ENCODE measurements around the gene TP73.

Gene TP73

GRCh38 chr1:3685222-3685621 lies 32.9 kb downstream of the TP73 start:
- Histone ChIP-seq H3K9me2 (replicated peaks; ENCODE audit: control insufficient read depth, low read length) (no peaks in the 10 kb centered on the region), H3K4me2 (ENCODE audit: low read length) (no peak overlapping the region), H3K27me3 (ENCODE audit: control insufficient read depth, low read length) (no peaks in the 10 kb centered on the region), H3K27ac (ENCODE audit: low read depth, low read length) (no peak overlapping the region), H3F3A (ENCODE audit: control insufficient read depth, insufficient read depth) (no peaks in the 10 kb centered on the region), H3K9me3 (ENCODE audit: control insufficient read depth, insufficient read depth, low read length) (no peaks in the 10 kb centered on the region), H3K79me2 (ENCODE audit: control insufficient read depth, low read length) (peaks cover under 1% of the 10 kb centered on the region; the same call in 1 of the 2 replicates), H4K20me1 (ENCODE audit: control insufficient read depth, insufficient read depth, low read depth, low read length) (0 out of 2 replicates have a peak, but pooled peaks cover under 1% of the 10 kb centered on the region), H3K4me3 (ENCODE audit: low read length) (no peak overlapping the region), H3K36me3 (ENCODE audit: control insufficient read depth, low read length) (no peaks in the 10 kb centered on the region), H3K4me1 (ENCODE audit: control insufficient read depth, low read length) (peaks cover 8% of the 10 kb centered on the region)
- TF ChIP-seq CTCF (IDR thresholded peaks at IDR 0.05; ENCODE audit: low read depth, low read length, poor library complexity, severe bottlenecking): no peak
- TF ChIP-seq EZH2phosphoT487 (IDR thresholded peaks at IDR 0.05; ENCODE audit: borderline replicate concordance, low read length): no peak

- Histone ChIP-seq H3K27me3 (ENCODE audit: control insufficient read depth, low read length) (no peaks in the 10 kb centered on the region), H4K20me1 (ENCODE audit: control insufficient read depth, insufficient read depth, low read depth, low read length) (no peaks in the 10 kb centered on the region), H3K9me2 (replicated peaks; ENCODE audit: control insufficient read depth, low read length) (no peaks in the 10 kb centered on the region), H3K4me2 (ENCODE audit: low read length) (no peak overlapping the region), H3K9me3 (ENCODE audit: control insufficient read depth, insufficient read depth, low read length) (no peaks in the 10 kb centered on the region), H3K27ac (ENCODE audit: low read depth, low read length) (no peak overlapping the region), H3F3A (ENCODE audit: control insufficient read depth, insufficient read depth) (no peaks in the 10 kb centered on the region), H3K79me2 (ENCODE audit: control insufficient read depth, low read length) (no peaks in the 10 kb centered on the region), H3K36me3 (ENCODE audit: control insufficient read depth, low read length) (no peaks in the 10 kb centered on the region), H3K4me3 (ENCODE audit: low read length) (no peak overlapping the region), H3K4me1 (ENCODE audit: control insufficient read depth, low read length) (peaks cover 1% of the 10 kb centered on the region)
- no peak for TF ChIP-seq CTCF (IDR thresholded peaks at IDR 0.05; ENCODE audit: low read depth, low read length, poor library complexity, severe bottlenecking)
- TF ChIP-seq EZH2phosphoT487 (IDR thresholded peaks at IDR 0.05; ENCODE audit: borderline replicate concordance, low read length): no peak
These were observed 33.6 kb downstream of the TP73 start for GRCh38 chr1:3685906-3686305.

GRCh38 chr1:3687504-3687903 lies 35.2 kb downstream of the TP73 start:
- Histone ChIP-seq H3K36me3 (ENCODE audit: control insufficient read depth, low read length) (no peaks in the 10 kb centered on the region), H3F3A (ENCODE audit: control insufficient read depth, insufficient read depth) (no peaks in the 10 kb centered on the region), H3K79me2 (ENCODE audit: control insufficient read depth, low read length) (no peaks in the 10 kb centered on the region), H3K4me1 (ENCODE audit: control insufficient read depth, low read length) (no peaks in the 10 kb centered on the region), H3K9me3 (ENCODE audit: control insufficient read depth, insufficient read depth, low read length) (no peaks in the 10 kb centered on the region), H3K27me3 (ENCODE audit: control insufficient read depth, low read length) (no peaks in the 10 kb centered on the region), H3K4me2 (ENCODE audit: low read length) (no peak overlapping the region), H4K20me1 (ENCODE audit: control insufficient read depth, insufficient read depth, low read depth, low read length) (no peaks in the 10 kb centered on the region), H3K9me2 (replicated peaks; ENCODE audit: control insufficient read depth, low read length) (no peaks in the 10 kb centered on the region), H3K4me3 (ENCODE audit: low read length) (no peak overlapping the region), H3K27ac (ENCODE audit: low read depth, low read length) (no peak overlapping the region)
- TF ChIP-seq CTCF (IDR thresholded peaks at IDR 0.05; ENCODE audit: low read depth, low read length, poor library complexity, severe bottlenecking) (no peak), EZH2phosphoT487 (IDR thresholded peaks at IDR 0.05; ENCODE audit: borderline replicate concordance, low read length) (no peak)

Data from DOHH2 (cell line).